Esophagus squamous epithelium (tissue), 4 donors: Measurements from ENCODE around the gene H6PD.

ENCODE experiments used
- POLR2A ChIP-seq, 4 donors: fragments of 450-650 bp; IDR thresholded peaks; one replicate each; pipeline ENCODE4 v1.6.1; 2017; ENCODE audit warnings: antibody characterized with exemption in 4 of 4, mild to moderate bottlenecking in 4 of 4, moderate library complexity in 3 of 4
- TF ChIP-seq, protein P1 (sequence below), 6 experiments: fragments of 450-650 bp in 4 of 6; fragments of 200-600 bp in 2 of 6; sonication (generic) in 2 of 6; IDR thresholded peaks; one replicate each; pipeline ENCODE4 v1.5.1; 2016 to 2019; ENCODE audit warnings: antibody characterized with exemption in 6 of 6, mild to moderate bottlenecking in 4 of 6, moderate library complexity in 4 of 6

DNA sequence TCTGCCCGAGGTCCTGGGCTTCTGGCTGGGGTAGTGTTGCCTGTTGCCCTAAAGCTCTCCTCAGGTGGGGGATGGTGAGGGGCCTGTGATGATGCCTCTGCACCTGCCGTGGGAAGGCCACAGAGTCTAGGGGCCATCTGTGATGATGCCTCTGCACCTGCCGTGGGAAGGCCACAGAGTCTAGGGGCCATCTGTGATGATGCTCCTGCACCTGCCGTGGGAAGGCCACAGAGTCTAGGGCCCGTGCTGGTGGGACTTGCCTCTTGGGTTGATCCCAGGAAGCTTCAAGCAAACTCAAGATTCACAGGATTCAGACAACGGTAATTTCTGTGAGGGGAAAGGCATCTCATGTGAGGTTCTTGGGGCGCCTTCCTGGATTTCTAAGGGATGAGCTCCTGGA is 75.4 kb downstream of the H6PD start:
- TF ChIP-seq, protein P1, sequence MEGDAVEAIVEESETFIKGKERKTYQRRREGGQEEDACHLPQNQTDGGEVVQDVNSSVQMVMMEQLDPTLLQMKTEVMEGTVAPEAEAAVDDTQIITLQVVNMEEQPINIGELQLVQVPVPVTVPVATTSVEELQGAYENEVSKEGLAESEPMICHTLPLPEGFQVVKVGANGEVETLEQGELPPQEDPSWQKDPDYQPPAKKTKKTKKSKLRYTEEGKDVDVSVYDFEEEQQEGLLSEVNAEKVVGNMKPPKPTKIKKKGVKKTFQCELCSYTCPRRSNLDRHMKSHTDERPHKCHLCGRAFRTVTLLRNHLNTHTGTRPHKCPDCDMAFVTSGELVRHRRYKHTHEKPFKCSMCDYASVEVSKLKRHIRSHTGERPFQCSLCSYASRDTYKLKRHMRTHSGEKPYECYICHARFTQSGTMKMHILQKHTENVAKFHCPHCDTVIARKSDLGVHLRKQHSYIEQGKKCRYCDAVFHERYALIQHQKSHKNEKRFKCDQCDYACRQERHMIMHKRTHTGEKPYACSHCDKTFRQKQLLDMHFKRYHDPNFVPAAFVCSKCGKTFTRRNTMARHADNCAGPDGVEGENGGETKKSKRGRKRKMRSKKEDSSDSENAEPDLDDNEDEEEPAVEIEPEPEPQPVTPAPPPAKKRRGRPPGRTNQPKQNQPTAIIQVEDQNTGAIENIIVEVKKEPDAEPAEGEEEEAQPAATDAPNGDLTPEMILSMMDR (IDR thresholded peaks at IDR 0.05), result no peak
- no peak for TF ChIP-seq POLR2A (IDR thresholded peaks at IDR 0.05)
